NCI-H524 (cell line): ENCODE results near the gene MGLL.
"Not testable (repeated sequence)": the region's sequence is repeated elsewhere in the genome, so short reads cannot be mapped to it uniquely, and the experiment has no call there.

ENCODE experiments used
- DNase-seq, 2 experiments: peaks; one replicate each; lab custom pipeline; 2025; lab: John Stamatoyannopoulos, UW

Gene MGLL

DNA sequence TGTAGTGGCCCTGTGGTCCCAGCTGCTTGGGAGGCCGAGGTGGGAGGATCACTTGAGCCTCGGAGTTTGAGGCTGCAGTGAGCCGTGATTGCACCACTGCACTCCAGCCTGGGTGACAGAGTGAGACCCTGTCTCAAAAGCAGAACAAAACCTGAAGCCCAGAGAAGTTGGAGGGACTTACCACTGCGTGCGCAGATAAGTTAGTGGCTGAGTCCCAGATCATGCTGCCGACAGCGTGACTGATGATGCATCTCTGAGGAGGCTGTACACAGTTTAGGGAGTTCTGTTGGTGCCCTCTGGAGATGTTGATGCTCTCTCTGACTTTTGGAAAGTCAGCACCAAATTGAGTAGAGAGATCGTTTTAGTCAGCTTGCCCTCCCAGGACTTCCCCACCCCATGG is 165.4 kb downstream of the MGLL start:
- no peak for DNase-seq

DNA sequence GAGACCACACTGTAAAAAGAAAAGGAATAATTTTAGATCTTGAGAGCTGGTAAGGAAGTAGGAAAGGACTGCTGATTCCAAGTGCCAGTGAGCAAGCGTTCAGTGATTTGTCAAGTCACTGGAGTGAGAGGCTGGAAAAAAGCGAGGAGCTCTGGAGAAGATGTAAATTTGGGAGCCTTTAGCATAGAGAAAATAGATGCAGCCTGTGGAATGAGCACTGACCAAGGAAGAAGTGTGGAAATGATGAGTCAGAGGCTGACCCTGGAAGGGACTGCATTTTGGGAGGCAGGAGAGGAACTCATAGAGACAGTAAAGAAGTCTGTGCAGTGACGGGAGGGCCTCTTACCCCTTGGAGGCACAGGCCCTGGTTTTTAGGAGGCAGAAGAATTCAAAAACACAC is 166.7 kb downstream of the MGLL start:
- DNase-seq, result no peak

- DNase-seq, result not testable (repeated sequence)
These were observed 167.3 kb downstream of the MGLL start for GRCh38 chr3:127654993-127655392.

DNA sequence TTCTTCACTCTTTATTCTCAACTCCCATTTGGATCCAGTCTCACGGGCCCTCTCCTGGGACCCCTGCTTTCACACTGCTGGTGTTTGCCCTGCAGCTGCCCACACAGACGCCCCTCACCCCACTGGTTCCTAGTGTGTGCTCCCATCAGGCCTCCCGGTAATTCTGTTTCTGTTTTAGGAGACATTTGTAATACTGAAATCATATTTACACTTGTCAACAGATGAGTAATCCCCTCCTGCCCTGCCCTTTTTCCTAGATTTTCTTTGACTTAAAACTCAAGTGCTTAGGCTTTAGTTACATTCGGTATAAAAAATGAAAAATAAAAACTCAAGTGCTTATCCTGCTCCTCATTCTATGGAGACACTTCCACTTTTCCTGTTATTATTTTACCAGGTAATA is 167.9 kb downstream of the MGLL start:
- DNase-seq, result no peak

DNA sequence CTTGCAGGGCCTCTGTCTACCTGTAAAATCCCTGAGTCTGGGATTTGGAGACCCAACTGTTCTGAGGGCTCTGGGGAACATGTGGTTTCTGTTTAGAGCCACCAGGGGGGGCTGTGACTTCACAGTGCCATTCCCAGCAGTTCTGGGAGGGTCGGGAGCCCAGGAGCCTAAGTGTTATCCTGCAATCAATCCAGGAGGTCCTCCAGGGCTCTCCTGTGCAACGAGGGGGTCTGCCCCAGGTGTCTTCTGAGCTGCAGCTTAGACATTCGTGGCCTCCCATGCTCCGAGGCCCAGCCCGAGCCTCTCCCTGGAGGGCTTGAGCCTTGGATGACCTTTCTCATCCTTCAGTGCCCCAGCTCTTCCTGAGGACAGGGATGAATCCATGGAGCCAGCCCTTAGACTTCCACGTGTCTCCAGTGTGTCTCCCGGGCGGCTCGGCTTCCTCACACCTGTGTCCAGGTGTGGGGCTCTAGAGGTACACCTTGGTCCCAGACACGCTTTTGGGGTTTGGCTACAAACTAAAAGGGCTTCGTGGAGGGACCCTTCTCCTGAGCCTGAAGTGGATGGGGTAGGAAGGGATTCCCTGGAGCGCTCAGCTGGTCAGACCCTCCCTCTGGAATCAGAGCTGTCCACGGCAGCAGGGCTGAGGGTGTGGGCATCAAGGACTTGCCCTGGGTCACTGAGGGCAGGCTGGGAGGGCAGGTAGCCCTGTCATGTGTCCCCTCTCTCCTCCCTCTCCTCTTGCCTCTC is 169.9 kb downstream of the MGLL start:
- DNase-seq, result peak; percentile 66 to 80

- DNase-seq, result no peak
These were observed 170.7 kb downstream of the MGLL start for GRCh38 chr3:127651516-127652172.

GRCh38 chr3:127650236-127650635 is 172.1 kb downstream of the MGLL start:
- no peak for DNase-seq

- DNase-seq, result no peak
These were observed 174.5 kb downstream of the MGLL start for GRCh38 chr3:127647845-127648204.

- DNase-seq, result no peak
These were observed 175.0 kb downstream of the MGLL start for GRCh38 chr3:127647166-127647844.

GRCh38 chr3:127646501-127647046 is 175.7 kb downstream of the MGLL start:
- no peak for DNase-seq

GRCh38 chr3:127645371-127646015 is 176.8 kb downstream of the MGLL start:
- DNase-seq, result no peak

DNA sequence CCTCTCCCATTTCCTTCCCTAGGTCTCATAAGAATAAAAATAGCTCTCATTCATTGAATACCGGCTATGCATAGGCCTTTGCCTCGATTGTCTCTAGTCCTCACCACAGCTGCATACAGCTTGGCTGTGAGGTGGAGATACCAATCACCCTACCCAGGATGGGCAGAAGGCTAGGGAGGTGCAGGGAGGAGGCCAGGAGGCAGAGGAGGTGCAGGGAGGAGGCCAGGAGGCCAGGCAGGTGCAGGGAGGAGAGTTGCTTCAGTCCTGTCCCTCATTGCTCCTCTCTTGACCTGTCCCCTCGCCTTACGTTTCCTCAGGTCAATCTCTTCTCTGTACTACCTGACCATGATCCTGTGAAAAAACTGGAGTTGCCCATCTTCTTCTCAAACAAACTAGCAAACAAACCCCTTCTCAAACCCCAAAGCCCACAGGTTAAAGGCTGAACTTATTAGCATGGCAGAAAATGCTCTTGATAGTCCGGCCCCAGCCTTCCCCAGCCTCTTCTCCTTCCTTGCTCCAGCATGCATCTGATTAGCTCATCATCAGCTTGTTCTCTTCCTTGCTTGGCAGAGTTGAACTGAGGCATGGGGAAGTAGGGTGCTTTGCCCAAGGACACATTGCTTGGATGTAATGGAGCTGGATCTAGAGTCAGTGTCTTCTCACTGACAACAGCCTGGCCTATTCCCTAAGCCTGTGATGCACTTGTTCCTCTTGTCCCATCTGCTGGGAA is 177.5 kb downstream of the MGLL start:
- no peak for DNase-seq

- DNase-seq, result no peak
These were observed 182.3 kb downstream of the MGLL start for GRCh38 chr3:127640042-127640355.

GRCh38 chr3:127639173-127640041 is 182.9 kb downstream of the MGLL start:
- no peak for DNase-seq
